ENCODE measurements around the gene KATNIP. TPM values are rescaled to one million over a fixed set of nuclear protein-coding genes. Genes with fewer than 3 reads are reported as not detected.

The KATNIP gene
- polyA plus RNA-seq, 3 donors: 7.0 to 10.1 (median 7.3) TPM

DNA sequence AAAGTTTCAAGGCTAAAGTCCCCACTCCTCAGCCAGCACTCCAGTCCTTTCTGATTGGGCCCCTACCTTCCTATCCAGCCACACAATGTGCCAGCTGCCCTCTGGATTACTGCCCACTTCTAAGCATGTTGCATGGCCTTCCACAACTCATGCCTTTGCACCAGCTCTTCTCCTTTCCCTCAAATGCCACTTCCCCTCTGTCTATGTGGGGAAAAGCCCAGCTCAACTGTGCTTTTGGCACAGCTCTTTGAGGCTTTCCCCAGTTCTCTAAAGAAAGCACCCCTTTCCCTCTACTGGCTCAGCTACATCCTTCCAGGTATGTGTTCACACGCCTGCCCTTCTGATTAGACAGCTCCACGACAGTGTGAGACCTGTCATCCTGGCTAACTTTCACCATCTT is 18.8 kb upstream of the KATNIP start:
- no peak overlapping the region for H3K27ac ChIP-seq (ENCODE audit: low read depth, low read length)
- 59 to 73% (median 65%) methylated on average over 2 of the region's 2 CpGs for WGBS, 3 donors

DNA sequence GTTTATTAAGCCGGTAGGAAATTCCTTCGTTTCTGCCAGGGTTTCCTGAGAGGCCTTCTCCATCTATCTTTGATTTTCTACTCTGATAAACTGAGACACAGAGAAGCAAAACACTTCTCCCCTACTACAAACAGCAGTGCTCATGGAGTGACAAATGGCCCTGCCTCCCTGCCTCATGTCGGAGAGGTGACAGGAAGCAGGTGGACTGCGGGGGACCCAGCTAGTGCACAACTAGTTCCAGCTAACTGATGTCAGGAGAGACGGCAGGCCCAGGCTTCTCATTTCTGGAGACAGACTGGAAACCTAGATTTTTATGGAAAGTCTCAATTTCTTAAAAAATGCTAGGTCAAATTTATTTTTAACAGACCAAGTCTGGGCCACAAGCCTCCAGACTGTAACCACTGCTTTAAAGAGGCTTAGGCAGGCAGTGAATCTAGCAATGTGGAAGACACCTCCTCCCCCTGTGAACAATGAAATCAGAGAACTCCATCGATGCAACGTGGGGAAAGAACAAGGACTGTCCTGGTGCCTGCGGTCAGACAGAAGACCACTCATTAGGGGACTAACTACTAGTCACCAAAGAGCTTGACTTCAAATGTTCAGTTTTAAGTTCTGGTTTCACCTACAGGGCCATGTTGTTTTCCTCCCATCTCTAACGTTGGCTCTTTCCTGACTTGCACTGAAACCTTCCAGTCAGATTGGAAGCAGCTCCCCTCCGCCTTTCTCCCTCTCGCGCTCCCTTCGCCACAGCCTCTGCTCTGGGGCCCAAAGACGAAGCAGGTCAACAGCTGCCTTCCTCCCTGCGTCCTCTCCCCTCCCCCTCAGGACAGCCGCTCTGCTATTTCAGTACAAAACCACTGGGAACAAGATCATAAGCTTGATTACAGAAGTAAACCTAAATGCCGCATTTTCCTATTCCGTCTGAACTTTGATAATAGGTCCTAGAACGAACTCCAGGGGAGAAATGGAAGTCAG is 17.8 kb upstream of the KATNIP start:
- 49 to 75% (median 63%) methylated on average over 19 of the region's 19 CpGs for WGBS, 3 donors
- no peak overlapping the region for H3K27ac ChIP-seq (ENCODE audit: low read depth, low read length)

DNA sequence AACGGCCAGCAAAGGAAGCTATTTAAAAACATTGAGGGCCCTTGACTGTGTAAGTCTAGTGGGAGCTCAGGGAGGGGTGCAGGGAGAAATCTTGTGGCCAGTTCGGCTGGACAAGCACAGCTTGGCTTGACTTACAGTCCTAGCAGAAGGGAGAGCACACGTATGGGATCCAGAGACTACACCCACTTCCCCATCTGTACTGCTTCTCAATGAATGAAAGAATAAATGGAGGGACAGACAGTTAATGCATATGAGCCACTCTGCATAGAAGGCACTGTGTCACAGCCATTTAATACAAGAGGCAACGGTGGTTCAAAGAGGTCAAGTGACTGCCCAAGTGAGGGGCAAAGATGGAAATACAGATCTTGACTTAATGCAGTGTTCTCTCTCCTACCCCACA is 15.7 kb upstream of the KATNIP start:
- no peak overlapping the region for H3K27ac ChIP-seq (ENCODE audit: low read depth, low read length)
- WGBS, 3 donors: 78 to 94% (median 85%) methylated on average over 4 of the region's 4 CpGs

DNA sequence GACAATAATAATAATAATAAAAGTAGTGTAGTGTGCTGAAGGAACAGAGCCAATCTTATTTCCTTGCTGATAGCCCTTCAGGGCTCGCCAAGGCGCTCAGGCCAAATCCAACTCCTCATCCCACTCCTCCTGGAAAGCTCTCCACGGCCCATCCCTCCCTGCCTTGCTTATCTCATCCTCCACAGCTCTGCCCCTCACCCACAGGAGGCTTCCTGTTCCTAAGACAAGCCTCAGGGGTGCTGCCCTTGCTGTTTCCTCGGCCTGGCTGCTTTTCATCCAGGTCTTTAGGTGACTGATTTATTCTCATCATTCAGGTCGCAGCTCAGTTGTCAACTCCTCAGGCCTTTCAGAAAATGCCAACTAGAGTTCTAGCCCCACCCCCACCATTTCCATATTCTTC is 11.4 kb upstream of the KATNIP start:
- WGBS, 3 donors: 38 to 65% (median 47%) methylated on average over 5 of the region's 5 CpGs
- H3K27ac ChIP-seq (ENCODE audit: low read depth, low read length): no peak overlapping the region

DNA sequence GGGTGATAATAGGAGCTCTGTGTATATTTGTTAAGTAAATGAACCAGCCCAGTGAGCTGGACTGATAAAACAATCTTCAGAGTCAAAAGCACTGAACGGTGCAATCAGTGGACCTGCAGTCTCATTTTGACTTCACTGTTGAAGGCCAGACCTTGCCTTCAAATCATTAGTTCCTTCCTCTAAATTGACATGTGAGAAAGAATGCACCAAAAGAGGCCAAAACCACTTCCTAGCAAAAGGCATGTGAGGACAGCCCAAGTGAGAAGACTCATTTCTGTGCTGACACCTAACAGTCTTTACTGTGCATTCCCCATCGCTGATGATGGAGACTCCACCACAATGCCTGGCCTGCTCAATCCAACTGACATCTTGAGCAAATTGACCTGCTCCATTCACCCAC is 10.8 kb upstream of the KATNIP start:
- WGBS, 3 donors: 89 to 92% (median 90%) methylated on average over 2 of the region's 2 CpGs

DNA sequence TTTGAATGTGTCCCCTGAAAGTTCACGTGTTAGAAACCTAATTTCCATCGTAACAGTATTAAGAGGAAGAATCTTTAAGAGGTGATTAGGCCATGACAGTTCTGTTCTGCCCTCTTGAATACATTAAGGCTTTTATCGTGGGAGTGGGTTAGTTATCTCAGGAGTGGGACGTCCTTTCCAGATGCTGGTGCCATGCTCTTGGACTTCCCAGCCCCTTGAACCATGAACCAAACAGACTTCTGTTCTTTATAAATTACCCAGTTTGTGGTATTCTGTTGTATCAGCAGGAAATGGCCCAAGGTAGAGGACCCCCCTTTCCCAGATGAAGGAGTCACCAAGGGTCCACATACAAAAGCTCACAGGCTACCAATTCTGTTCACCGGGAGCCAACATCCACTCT is 10.3 kb upstream of the KATNIP start:
- H3K27ac ChIP-seq (ENCODE audit: low read depth, low read length): no peak overlapping the region
- 77 to 81% (median 77%) methylated on average over 5 of the region's 5 CpGs for WGBS, 3 donors

More for the DNA sequence above, 10.8 kb upstream of the KATNIP start:
- H3K27ac ChIP-seq (ENCODE audit: low read depth, low read length): no peak overlapping the region

DNA sequence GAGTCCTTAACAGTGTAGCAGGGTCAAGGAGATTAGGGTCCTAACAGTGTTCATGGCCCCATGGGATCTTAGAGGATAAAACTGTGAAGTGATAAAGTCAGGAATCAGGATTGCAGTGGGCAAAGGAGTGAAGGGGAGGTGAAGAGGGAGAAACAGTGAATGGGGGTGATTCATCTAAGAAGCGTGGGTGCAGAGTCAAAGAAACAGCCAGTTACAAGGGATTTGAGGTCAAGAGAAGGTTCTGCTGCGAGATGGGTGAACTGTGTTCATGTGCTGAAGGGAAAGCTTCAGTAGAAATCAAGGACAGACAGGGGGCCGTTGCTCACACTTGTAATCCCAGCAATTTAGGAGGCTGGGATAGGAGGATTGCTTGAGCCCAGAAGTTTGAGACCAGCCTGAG is 6.1 kb upstream of the KATNIP start:
- WGBS, 3 donors: 94 to 98% (median 95%) methylated on average over 3 of the region's 3 CpGs
- H3K27ac ChIP-seq (ENCODE audit: low read depth, low read length): no peak overlapping the region

DNA sequence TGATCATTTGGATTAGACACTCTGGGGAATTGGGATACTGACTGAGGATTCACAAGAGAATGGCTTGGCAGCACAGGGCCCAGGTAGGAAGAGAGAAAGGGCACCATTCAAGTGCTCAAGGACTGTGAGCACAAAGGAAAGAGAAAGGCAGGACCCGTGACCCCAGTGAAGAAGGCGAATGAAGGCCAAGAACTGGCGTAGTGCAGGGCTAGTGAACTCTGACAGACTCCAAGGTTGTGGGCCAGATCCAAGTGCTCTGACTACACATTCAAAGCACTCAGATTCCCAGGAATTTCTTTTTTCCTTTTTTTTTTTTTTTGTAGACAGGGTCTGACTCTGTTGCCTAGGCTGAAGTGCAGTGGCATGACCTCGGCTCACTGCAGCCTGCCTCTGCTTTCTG is 5.3 kb upstream of the KATNIP start:
- 79 to 95% (median 86%) methylated on average over 4 of the region's 4 CpGs for WGBS, 3 donors
- H3K27ac ChIP-seq (ENCODE audit: low read depth, low read length): no peak overlapping the region

DNA sequence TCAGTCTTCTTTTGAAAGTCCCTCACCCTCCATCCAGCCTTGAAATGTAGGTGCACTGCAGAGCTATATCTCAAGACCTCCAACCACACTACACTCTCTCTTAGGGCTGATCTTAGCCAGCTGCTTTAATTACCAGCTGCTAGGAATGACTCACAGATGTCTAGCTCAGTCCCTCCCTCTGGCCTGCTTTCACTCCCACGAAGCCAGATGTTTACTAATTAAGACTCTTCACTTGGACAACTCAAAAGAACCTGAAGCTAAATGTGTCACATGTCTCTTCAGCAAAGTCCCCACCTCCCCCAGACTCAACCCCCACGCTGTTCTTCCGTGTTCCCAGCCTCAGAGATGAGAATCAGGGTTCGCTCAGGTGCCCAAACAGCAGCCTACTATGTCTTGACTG is 2.8 kb upstream of the KATNIP start:
- H3K27ac ChIP-seq (ENCODE audit: low read depth, low read length): no peak overlapping the region
- WGBS, 3 donors: 61 to 70% (median 64%) methylated on average over 4 of the region's 4 CpGs

DNA sequence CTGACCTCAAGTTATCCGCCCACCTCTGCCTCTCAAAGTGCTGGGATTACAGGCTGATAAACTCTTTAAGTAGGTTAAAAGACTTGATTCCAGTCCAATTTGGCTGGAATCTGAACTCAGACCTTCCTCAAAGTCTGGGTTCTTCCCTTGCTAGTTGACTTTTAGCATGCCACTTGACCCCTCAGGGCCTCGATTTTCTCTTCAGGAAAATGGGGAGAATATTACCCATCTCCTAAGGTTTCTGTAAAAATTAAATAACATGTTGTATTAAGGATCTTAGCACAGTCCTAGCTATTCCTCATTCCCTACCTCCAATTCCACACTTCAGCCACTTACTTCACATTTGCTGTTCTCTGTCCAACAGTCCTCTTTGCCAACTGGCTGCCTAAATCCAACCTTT is 2.1 kb upstream of the KATNIP start:
- WGBS, 3 donors: 70 to 89% (median 80%) methylated on average over 2 of the region's 2 CpGs

DNA sequence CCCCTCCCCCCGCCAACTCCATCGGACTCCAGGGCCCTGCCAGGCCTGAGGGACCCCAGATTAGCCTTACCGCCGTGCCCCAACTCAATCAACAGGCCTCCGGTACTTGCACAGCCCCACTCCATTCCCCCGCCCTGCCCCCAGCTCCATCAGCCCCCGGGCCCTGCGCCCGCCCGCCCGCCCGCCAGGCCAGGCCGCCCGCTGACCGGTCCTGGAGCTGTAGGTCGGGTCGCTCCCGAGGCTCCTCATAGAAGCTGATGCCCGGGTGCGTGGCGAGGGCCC is 539 bp upstream of the KATNIP start:
- 0 to 1% (median 0%) methylated on average over 21 of the region's 21 CpGs for WGBS, 3 donors
- no peak overlapping the region for H3K27ac ChIP-seq (ENCODE audit: low read depth, low read length)

More for the DNA sequence above, 2.1 kb upstream of the KATNIP start:
- H3K27ac ChIP-seq (ENCODE audit: low read depth, low read length): no peak overlapping the region

DNA sequence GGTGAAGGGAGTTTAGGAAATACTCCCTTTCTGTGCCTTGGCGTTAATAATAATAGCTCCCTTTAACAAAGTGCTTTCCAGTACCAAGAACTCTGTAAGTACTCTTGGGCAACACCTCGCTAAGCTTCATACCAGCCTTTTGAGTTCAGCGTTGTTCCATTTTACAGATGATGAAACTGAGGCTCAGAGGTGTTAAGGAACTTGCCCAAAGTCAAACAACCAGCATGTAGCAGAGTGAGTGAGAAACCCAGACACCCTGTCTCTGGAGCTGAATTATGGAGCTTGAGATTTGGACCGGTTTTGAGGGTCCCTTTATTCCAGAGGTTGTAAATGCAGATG is 607 bp downstream of the KATNIP start:
- H3K27ac ChIP-seq (ENCODE audit: low read depth, low read length): no peak overlapping the region
- 35 to 36% (median 35%) methylated on average over 4 of the region's 4 CpGs for WGBS, 3 donors

DNA sequence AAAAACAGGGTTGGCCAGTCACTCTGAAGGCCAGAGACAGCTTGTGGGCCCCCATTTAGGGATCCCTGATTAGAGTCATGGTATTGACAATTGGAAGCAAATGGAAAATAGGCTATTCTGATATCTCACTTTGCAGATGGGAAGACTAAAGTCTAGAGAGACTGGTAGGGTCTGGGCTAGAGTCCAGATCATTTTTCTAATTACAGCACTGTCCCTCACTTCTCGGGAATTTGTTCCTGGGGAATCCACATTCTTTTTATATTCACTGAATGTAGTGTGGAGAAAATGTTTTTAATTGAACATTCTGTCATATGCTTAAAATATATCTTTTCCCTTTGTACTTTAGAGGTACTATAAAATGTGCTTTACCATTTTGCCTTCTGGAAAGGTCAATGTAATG is 1.1 kb downstream of the KATNIP start:
- 10 to 49% (median 36%) methylated on average over 1 of the region's 1 CpG for WGBS, 3 donors
- no peak overlapping the region for H3K27ac ChIP-seq (ENCODE audit: low read depth, low read length)

DNA sequence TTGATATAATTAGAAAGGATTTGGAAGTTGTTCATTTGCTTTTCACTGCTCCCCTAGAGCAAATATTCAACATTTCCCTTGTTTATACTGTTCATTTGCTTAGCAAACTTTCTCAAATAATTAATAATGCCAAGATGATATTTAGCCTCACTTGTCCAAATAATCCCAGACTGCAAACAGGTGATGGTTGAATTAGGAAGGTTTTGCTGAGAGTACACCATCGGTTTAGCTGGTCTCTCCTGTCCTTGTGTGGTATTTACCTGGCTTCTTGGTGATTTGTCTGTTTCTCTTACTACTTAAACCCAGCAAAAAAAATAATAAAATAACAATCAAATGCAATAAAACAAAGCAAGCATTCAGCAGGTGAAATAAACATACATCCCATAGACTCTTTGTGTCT is 6.5 kb downstream of the KATNIP start:
- H3K27ac ChIP-seq (ENCODE audit: low read depth, low read length): no peak overlapping the region
- 19 to 97% (median 81%) methylated on average over 1 of the region's 1 CpG for WGBS, 3 donors

DNA sequence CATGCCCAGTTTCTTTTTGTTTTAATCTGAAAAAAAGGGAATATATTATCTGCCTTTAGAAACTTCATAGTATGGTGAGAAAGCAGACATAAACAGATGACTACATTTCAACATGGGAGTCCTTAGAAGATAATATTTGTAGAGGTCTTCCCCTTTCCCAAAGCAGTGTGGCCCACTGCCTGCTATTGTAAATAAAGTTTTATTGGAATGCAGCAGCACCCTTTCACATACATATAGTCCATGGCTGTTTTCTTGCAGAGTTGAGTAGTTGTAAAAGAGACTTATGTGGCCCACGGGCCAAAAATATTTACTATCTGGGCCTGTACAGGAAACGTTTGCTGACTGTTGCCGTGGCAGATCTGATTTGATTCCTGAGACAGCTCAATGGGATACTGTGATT is 8.5 kb downstream of the KATNIP start:
- no peak overlapping the region for H3K27ac ChIP-seq (ENCODE audit: low read depth, low read length)
- WGBS, 3 donors: 81 to 86% (median 83%) methylated on average over 3 of the region's 3 CpGs

DNA sequence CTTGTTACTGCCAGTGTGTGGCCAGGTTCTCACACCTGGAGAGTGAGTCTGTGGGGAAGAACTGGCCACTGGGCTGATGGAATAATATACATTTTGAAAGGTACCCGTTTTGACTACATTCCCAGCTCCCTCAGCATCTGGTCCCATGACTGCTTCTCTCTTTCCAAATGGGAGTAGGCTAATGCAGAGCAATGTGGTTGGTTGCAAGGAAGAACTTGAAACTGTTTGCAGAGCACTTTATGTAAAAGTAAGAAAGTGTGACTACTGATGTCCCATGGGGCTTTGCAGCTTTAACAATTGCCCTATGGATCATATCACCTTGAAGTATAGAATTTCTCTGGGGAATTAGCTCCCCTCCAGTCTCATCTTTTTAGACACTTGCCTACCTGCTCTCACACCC is 9.0 kb downstream of the KATNIP start:
- 80 to 89% (median 87%) methylated on average over 1 of the region's 1 CpG for WGBS, 3 donors
- no peak overlapping the region for H3K27ac ChIP-seq (ENCODE audit: low read depth, low read length)

DNA sequence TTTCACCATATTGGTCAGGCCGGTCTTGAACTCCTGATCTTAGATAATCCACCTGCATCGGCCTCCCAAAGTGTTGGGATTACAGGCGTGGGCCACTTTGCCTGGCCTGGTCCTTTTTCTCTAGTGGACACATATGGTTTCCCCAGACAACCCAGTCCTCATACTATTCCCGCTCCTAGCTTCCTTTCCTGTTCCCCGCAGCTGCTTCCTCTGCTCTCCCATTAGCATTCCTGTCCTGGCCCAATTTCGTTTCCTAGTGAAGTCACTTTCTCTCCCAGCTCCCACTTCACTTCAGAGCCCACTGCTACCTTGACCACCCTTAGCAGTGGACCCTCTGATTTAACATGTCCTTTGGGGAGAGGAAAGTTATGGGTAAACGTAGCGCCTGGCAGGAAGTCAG is 11.3 kb downstream of the KATNIP start:
- H3K27ac ChIP-seq (ENCODE audit: low read depth, low read length): no peak overlapping the region
- 76 to 90% (median 82%) methylated on average over 8 of the region's 8 CpGs for WGBS, 3 donors

DNA sequence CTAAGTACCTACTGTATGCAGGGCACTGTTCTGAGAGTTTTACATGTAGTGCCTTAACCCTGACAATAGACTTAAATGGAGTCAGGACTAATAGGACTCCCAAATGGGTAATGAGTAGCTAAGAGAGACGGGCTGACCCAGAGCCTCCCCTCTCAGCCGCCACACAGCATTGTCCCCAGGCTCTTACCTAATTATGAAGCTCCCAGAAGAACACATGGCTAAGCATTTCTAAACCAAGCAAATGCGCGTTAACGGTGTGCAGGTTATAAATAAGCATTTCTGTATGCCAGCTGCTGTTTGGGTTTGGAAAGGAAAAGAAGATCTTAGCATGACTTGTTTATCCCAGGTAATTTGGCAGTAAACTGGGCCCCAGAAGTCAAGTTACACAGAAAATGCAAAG is 14.3 kb downstream of the KATNIP start:
- WGBS, 3 donors: 81 to 94% (median 88%) methylated on average over 5 of the region's 5 CpGs
- H3K27ac ChIP-seq (ENCODE audit: low read depth, low read length): no peak overlapping the region

DNA sequence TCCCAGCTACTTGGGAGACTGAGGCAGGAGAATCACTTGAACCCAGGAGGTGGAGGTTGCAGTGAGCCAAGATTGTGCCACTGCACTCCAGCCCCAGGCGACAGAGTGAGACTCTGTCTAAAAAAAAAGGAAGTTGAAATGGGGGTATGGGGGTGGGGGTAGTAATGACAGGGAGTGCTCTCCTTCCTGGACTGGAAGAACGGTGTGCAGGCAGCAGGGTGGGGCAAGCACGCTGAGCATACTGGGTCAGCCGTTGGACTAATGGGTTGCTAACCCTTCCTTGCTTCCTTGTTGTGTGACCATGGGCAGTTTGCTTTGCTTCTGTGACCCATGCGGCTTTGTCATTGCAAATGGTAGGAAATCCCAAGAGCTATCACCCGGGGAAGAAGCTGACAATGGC is 16.5 kb downstream of the KATNIP start:
- 44 to 83% (median 47%) methylated on average over 6 of the region's 6 CpGs for WGBS, 3 donors

DNA sequence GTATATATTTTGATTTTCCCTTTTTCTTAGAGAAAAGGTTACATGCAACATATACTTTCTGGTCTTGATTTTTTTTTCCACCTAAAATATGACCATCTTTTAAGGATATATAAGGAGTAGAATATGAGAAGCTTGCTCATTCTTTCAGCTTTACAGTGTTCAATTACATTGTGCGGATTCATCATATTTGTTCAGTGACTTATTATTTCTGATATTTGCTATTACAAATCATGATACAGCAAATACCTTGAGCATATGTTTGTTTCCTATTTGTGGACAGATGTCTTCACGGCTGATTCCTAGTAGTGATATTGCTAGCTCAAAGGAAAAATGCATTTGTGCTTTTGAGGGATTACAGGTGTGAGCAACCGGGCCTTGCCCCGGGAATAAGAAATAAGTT is 18.1 kb downstream of the KATNIP start:
- no peak overlapping the region for H3K27ac ChIP-seq (ENCODE audit: low read depth, low read length)
- 85 to 92% (median 87%) methylated on average over 4 of the region's 4 CpGs for WGBS, 3 donors

More for the DNA sequence above, 16.5 kb downstream of the KATNIP start:
- H3K27ac ChIP-seq (ENCODE audit: low read depth, low read length): no peak overlapping the region

Measured in adipose tissue (tissue), 3 donors.